GM12878 (cell line): ENCODE measurements around the gene NEGR1. TPM values are rescaled to one million over a fixed set of nuclear protein-coding genes. Genes with fewer than 3 reads are reported as not detected.

Experiments used
- ATAC-seq: fragments of 200-7000 bp; cut with Tn5 transposase; 3 replicates; pipeline ENCODE4 v1.9.1; 2020; ENCODE audit warnings: mild to moderate bottlenecking, moderate library complexity
- BruUV-seq: library from RNA; stranded (reverse); fragments of 400-500 nt; replicated peaks from 2 replicates; lab custom pipeline; 2021; lab: Mats Ljungman, UMichigan
- CTCF ChIA-PET: fragments of 300-600 bp; sonication (Branson Sonifier 250); formaldehyde crosslinking; extraction: SDS; loops from one replicate; lab custom pipeline; 2021; ENCODE audit warnings: inconsistent platforms; lab: Yijun Ruan, JAX
- POLR2A ChIA-PET: fragments of 350-600 bp; formaldehyde crosslinking; extraction: SDS; loops from one replicate; lab custom pipeline; 2021; ENCODE audit warnings: inconsistent platforms; lab: Charles Lee
- RAD21 ChIA-PET: fragments of 300-600 bp; sonication (Branson Sonifier 250); formaldehyde crosslinking; loops from one replicate; lab custom pipeline; 2023; ENCODE audit warnings: antibody characterized with exemption; ENCODE audit not compliant: unreplicated experiment; lab: Charles Lee
- SMC1A ChIA-PET: fragments of 300-600 bp; sonication (Branson Sonifier 250); formaldehyde crosslinking; loops from one replicate; lab custom pipeline; 2023; ENCODE audit not compliant: unreplicated experiment, uncharacterized antibody; lab: Charles Lee
- DNase-seq: peaks from one replicate; pipeline ENCODE4 v3.0.0-alpha.2; 2011; ENCODE audit warnings: low read depth, low spot score
- FAIRE-seq: peaks from 3 replicates; lab custom pipeline; 2011; peaks lifted over from hg19 to GRCh38; lab: Jason Lieb, UNC
- H2AFZ ChIP-seq: 2 replicates; pipeline ENCODE4 v1.6.0; 2011; ENCODE audit warnings: low read depth, low read length, control low read depth; ENCODE audit not compliant: control insufficient read depth
- H3K27ac ChIP-seq: 2 replicates; pipeline ENCODE4 v1.5.1; 2011; ENCODE audit warnings: control low read depth; ENCODE audit not compliant: control insufficient read depth, insufficient read depth
- H3K27me3 ChIP-seq, 2 experiments: replicated peaks in 1 of 2; 2 replicates each; pipeline versions ENCODE4 v1.6.0 to v1.6.1; 2011; ENCODE audit warnings: low read length in 1 of 2; ENCODE audit not compliant: control insufficient read depth in 2 of 2, insufficient read depth in 2 of 2
- H3K36me3 ChIP-seq, 2 experiments: 2 replicates each; pipeline ENCODE4 v1.5.1; 2011; ENCODE audit warnings: low read length in 1 of 2; ENCODE audit not compliant: control insufficient read depth in 2 of 2, insufficient read depth in 2 of 2
- H3K4me1 ChIP-seq: 2 replicates; pipeline ENCODE4 v1.6.1; 2011; ENCODE audit warnings: mild to moderate bottlenecking, low read length, moderate library complexity, mixed read lengths; ENCODE audit not compliant: control insufficient read depth, insufficient read depth
- H3K4me2 ChIP-seq: 2 replicates; pipeline ENCODE4 v1.6.0; 2011; ENCODE audit warnings: control low read depth; ENCODE audit not compliant: control insufficient read depth, insufficient read depth
- H3K4me3 ChIP-seq: fragments of 200-600 bp; sonication (generic); 2 replicates; pipeline ENCODE4 v1.5.1; 2016
- H3K79me2 ChIP-seq: 2 replicates; pipeline ENCODE4 v1.6.0; 2011; ENCODE audit warnings: low read length; ENCODE audit not compliant: control insufficient read depth, insufficient read depth
- H3K9ac ChIP-seq: 2 replicates; pipeline ENCODE4 v1.8.0; 2011; ENCODE audit warnings: low read length, control low read depth, mixed read lengths; ENCODE audit not compliant: control insufficient read depth, insufficient read depth
- H3K9me3 ChIP-seq: replicated peaks from 3 replicates; pipeline ENCODE4 v1.5.1; 2011; ENCODE audit warnings: mild to moderate bottlenecking, low read length; ENCODE audit not compliant: control insufficient read depth, insufficient read depth
- H4K20me1 ChIP-seq: 2 replicates; pipeline ENCODE4 v1.6.0; 2011; ENCODE audit not compliant: control insufficient read depth, insufficient read depth
- CBFB ChIP-seq: IDR thresholded peaks from 2 replicates; pipeline ENCODE4 v1.6.1; 2016; ENCODE audit warnings: antibody characterized with exemption, low read depth
- CEBPB ChIP-seq, 2 experiments: fragments of 150-350 bp in 1 of 2; IDR thresholded peaks; 2 replicates each; pipeline ENCODE4 v1.6.1; 2012 to 2014; ENCODE audit warnings: low read depth in 2 of 2, low read length in 2 of 2, borderline replicate concordance in 1 of 2, inconsistent platforms in 1 of 2
- CHD4 ChIP-seq: fragments of 200-600 bp; sonication (generic); IDR thresholded peaks from 2 replicates; pipeline ENCODE4 v1.6.1; 2016; ENCODE audit warnings: mild to moderate bottlenecking
- GABPA ChIP-seq: IDR thresholded peaks from 2 replicates; pipeline ENCODE4 v1.6.1; 2014; ENCODE audit warnings: antibody characterized with exemption, low read depth, mild to moderate bottlenecking, inconsistent platforms
- GATAD2B ChIP-seq: fragments of 450-650 bp; conservative IDR thresholded peaks from 2 replicates; pipeline ENCODE4 v1.6.1; 2017; ENCODE audit warnings: low read depth, mild to moderate bottlenecking, moderate library complexity
- LARP7 ChIP-seq: fragments of 450-650 bp; IDR thresholded peaks from 2 replicates; pipeline ENCODE4 v1.6.1; 2017; ENCODE audit warnings: mild to moderate bottlenecking
- RAD21 ChIP-seq: IDR thresholded peaks from 2 replicates; pipeline ENCODE4 v1.6.1; 2011; ENCODE audit warnings: mild to moderate bottlenecking, low read depth, low read length, moderate library complexity; ENCODE audit not compliant: insufficient read depth
- RFX5 ChIP-seq: IDR thresholded peaks from 2 replicates; pipeline ENCODE4 v1.6.1; 2011; ENCODE audit warnings: low read depth, low read length, improper control_type of control experiment
- SMAD1 ChIP-seq: fragments of 450-650 bp; IDR thresholded peaks from 2 replicates; pipeline ENCODE4 v1.6.1; 2018; ENCODE audit warnings: mild to moderate bottlenecking, low read depth; ENCODE audit not compliant: partially characterized antibody
- SREBF2 ChIP-seq: IDR thresholded peaks from 2 replicates; pipeline ENCODE4 v1.6.1; 2012; ENCODE audit warnings: mild to moderate bottlenecking, low read length
- TAF1 ChIP-seq: IDR thresholded peaks from 2 replicates; pipeline ENCODE4 v1.6.1; 2011; ENCODE audit warnings: mild to moderate bottlenecking, low read depth, low read length, borderline replicate concordance
- ZNF217 ChIP-seq: fragments of 450-650 bp; IDR thresholded peaks from 2 replicates; pipeline ENCODE4 v1.6.1; 2017; ENCODE audit warnings: antibody characterized with exemption, mild to moderate bottlenecking
- ZNF622 ChIP-seq: fragments of 450-650 bp; IDR thresholded peaks from 2 replicates; pipeline ENCODE4 v1.6.1; 2017; ENCODE audit warnings: mild to moderate bottlenecking, inconsistent platforms
- ZSCAN29 ChIP-seq: fragments of 450-650 bp; IDR thresholded peaks from 2 replicates; pipeline ENCODE4 v1.6.1; 2017; ENCODE audit warnings: mild to moderate bottlenecking, moderate library complexity
- WGBS: methylation state at CpG from one replicate; pipeline ENCODE4 v1.1.6; 2016; ENCODE audit warnings: low lambda C conversion rate; ENCODE audit not compliant: insufficient replicate concordance, insufficient coverage; ENCODE audit errors: missing lambda C conversion rate; 5-methylcytosine and 5-hydroxymethylcytosine counted together
- in situ Hi-C: fragments of 300-500 bp; cut with MboI; formaldehyde crosslinking; loops from 9 replicates; pipeline ENCODE4 v1.14.3; 2018; ENCODE audit warnings: mixed read lengths
- intact Hi-C: fragments of 100-400 bp; cut with micrococcal nuclease; formaldehyde crosslinking; loops from one replicate; pipeline ENCODE4 v1.14.2; 2022; ENCODE audit not compliant: unreplicated experiment
- polyA plus RNA-seq, 11 experiments: library from polyadenylated mRNA; depleted of rRNA in 4 of 11; unstranded in 6 of 11; stranded (reverse) in 5 of 11; fragments of >200 nt; fragmentation: Nextera tagmentation in 4 of 11; fragmentation: Illumina TruSeq in 1 of 11; extraction: Ambion mirVana in 4 of 11; extraction: Trizol in 1 of 11; gene quantifications; 1 replicate in 1 of 11; 2 replicates in 10 of 11; pipeline versions ENCODE4 v1.2.1 to v1.2.3, GENCODE V29; 2011 to 2016; ENCODE audit warnings: inconsistent platforms in 2 of 11, missing spikeins in 2 of 11, low read depth in 1 of 11
- total RNA-seq, 4 experiments: library from RNA; depleted of rRNA in 3 of 4; stranded (reverse); fragments of >200 nt in 3 of 4; fragmentation: Illumina TruSeq in 1 of 4; extraction: Trizol in 1 of 4; gene quantifications; 2 replicates each; pipeline versions ENCODE4 v1.2.1 to v1.2.3, GENCODE V29; 2013 to 2021
- TF ChIP-seq, protein P1 (sequence below): IDR thresholded peaks from 2 replicates; pipeline ENCODE4 v1.6.1; 2011; ENCODE audit warnings: borderline replicate concordance, low read depth, mild to moderate bottlenecking, moderate library complexity, low read length; ENCODE audit not compliant: insufficient read depth, poor library complexity, severe bottlenecking

The NEGR1 gene
- total and polyA plus RNA-seq, 10 of the 15 experiments (the other 5 are each of a cell fraction or from before 2014, with no cell fraction given): under 0.01 to 0.03 (median 0.01) TPM; not detected in 7

DNA sequence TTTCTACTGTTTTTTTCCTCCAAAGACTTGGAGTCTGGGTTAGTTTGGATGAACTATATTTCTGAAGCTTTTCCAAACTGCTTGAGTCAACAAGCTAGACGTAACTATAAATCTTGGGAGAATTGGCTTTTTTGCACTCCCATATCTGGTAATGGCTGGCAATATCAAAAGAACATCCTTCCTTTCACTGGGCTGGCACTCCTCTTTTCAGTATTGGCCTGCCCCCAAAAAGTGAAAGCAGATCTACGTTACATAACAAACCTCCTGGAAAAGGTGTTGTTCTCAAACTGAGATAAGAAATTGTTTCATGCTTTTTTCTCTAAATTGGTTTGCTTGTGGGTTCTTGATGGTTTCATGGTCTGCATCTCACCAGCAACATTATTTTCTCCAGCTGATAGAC, 499.3 kb downstream of the NEGR1 start:
- TF ChIP-seq ZNF622 (no peak), CHD4 (no peak), RFX5 (no peak), TAF1 (no peak), GABPA (no peak), RAD21 (no peak), CBFB (no peak), ZSCAN29 (no peak), CEBPB (IDR thresholded peaks at IDR 0.05; ENCODE audit: borderline replicate concordance in 1 of 2, low read depth in 2 of 2, low read length in 2 of 2) (no peak), LARP7 (no peak), ZNF217 (no peak), SMAD1 (no peak), GATAD2B (no peak), SREBF2 (no peak)
- TF ChIP-seq, protein P1, sequence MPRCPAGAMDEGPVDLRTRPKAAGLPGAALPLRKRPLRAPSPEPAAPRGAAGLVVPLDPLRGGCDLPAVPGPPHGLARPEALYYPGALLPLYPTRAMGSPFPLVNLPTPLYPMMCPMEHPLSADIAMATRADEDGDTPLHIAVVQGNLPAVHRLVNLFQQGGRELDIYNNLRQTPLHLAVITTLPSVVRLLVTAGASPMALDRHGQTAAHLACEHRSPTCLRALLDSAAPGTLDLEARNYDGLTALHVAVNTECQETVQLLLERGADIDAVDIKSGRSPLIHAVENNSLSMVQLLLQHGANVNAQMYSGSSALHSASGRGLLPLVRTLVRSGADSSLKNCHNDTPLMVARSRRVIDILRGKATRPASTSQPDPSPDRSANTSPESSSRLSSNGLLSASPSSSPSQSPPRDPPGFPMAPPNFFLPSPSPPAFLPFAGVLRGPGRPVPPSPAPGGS: no peak
- TF ChIP-seq, all 136 proteins: peak for 0
- Histone ChIP-seq H3K79me2 (no peaks in the 10 kb centered on the region), H3K27me3 (no peaks in the 10 kb centered on the region), H3K27ac (no peak overlapping the region), H3K4me2 (no peak overlapping the region), H3K9ac (no peak overlapping the region), H3K4me1 (no peaks in the 10 kb centered on the region), H3K9me3 (no peaks in the 10 kb centered on the region), H3K4me3 (no peak overlapping the region), H4K20me1 (no peaks in the 10 kb centered on the region), H2AFZ (no peak overlapping the region), H3K36me3 (no peaks in the 10 kb centered on the region)
- no TSS peak for BruUV-seq
- SMC1A ChIA-PET: no interaction called here
- WGBS: 49% methylated on average over 2 of the region's 2 CpGs
- in situ Hi-C loops (no loop called here), intact Hi-C loops (no loop called here)
- CTCF ChIA-PET: no interaction called here
- no peak for DNase-seq
- POLR2A ChIA-PET: no interaction called here
- no peak for ATAC-seq
- no peak for FAIRE-seq
- RAD21 ChIA-PET: no interaction called here
